Neural progenitor cell (in vitro differentiated cells): ENCODE measurements around the gene RHOG.

ENCODE experiments used
- EZH2phosphoT487 ChIP-seq: fragments of 200-600 bp; sonication (generic); IDR thresholded peaks from 2 replicates; pipeline ENCODE4 v1.6.1; 2017; ENCODE audit warnings: antibody characterized with exemption
- TF ChIP-seq, protein P1 (sequence below): fragments of 200-600 bp; sonication (generic); IDR thresholded peaks from 2 replicates; pipeline ENCODE4 v1.5.1; 2017; ENCODE audit warnings: antibody characterized with exemption, mild to moderate bottlenecking

DNA sequence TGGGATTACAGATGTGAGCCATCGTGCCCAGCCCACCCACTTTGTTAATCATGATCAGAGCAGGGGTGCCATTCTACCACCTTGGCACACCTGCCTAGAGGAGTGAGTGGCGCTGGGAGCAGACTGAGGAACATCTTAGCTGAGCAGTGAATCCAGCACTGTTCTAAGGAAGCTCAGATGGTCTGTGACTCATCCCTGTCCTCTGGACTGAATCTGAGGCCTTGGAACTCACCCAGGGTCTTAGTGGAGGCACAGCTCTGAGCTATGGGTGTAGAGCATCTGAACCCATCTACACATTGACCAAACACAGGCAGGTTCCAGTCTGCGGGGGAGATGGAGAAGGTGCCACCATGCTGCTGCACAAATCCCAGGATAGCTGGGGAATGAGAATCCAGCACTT lies 17.5 kb downstream of the RHOG start:
- TF ChIP-seq, protein P1, sequence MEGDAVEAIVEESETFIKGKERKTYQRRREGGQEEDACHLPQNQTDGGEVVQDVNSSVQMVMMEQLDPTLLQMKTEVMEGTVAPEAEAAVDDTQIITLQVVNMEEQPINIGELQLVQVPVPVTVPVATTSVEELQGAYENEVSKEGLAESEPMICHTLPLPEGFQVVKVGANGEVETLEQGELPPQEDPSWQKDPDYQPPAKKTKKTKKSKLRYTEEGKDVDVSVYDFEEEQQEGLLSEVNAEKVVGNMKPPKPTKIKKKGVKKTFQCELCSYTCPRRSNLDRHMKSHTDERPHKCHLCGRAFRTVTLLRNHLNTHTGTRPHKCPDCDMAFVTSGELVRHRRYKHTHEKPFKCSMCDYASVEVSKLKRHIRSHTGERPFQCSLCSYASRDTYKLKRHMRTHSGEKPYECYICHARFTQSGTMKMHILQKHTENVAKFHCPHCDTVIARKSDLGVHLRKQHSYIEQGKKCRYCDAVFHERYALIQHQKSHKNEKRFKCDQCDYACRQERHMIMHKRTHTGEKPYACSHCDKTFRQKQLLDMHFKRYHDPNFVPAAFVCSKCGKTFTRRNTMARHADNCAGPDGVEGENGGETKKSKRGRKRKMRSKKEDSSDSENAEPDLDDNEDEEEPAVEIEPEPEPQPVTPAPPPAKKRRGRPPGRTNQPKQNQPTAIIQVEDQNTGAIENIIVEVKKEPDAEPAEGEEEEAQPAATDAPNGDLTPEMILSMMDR, result no peak
- no peak for TF ChIP-seq EZH2phosphoT487
